Hematopoietic multipotent progenitor cell treated with erythropoietin and hydrocortisone succinate and interleukin-3 and kit ligand, for 6 days (in vitro differentiated cells): ENCODE results near the gene FLVCR2.
"Not testable (repeated sequence)": the region's sequence is repeated elsewhere in the genome, so short reads cannot be mapped to it uniquely, and the experiment has no call there.

Experiments used
- DNase-seq: peaks from one replicate; pipeline ENCODE4 v3.0.0-alpha.2; 2015

FLVCR2 gene

GRCh38 chr14:75673345-75674035, 95.1 kb downstream of the FLVCR2 start:
- no peak for DNase-seq

- peak; percentile 25 for DNase-seq
Observed at GRCh38 chr14:75675265-75675960, 97.0 kb downstream of the FLVCR2 start.

- no peak for DNase-seq
Observed at GRCh38 chr14:75685910-75686309, 107.5 kb downstream of the FLVCR2 start.

- DNase-seq = no peak
Observed at GRCh38 chr14:75689012-75689411, 110.6 kb downstream of the FLVCR2 start.

- DNase-seq = no peak
Observed at GRCh38 chr14:75690010-75690409, 111.6 kb downstream of the FLVCR2 start.

GRCh38 chr14:75695025-75695424, 116.6 kb downstream of the FLVCR2 start:
- DNase-seq = not testable (repeated sequence)

GRCh38 chr14:75697386-75697785, 119.0 kb downstream of the FLVCR2 start:
- no peak for DNase-seq
